Measurements from ENCODE around the gene PCDH9. TPM values are rescaled to one million over a fixed set of nuclear protein-coding genes. Genes with fewer than 3 reads are reported as not detected.
A peak's percentile ranks its signal among the peaks of the same experiment; 100 is the strongest.
"Not testable (repeated sequence)": the region's sequence is repeated elsewhere in the genome, so short reads cannot be mapped to it uniquely, and the experiment has no call there.

Gene PCDH9
- total RNA-seq, 1 experiment from 2014 or later, result 7.7 TPM

DNA sequence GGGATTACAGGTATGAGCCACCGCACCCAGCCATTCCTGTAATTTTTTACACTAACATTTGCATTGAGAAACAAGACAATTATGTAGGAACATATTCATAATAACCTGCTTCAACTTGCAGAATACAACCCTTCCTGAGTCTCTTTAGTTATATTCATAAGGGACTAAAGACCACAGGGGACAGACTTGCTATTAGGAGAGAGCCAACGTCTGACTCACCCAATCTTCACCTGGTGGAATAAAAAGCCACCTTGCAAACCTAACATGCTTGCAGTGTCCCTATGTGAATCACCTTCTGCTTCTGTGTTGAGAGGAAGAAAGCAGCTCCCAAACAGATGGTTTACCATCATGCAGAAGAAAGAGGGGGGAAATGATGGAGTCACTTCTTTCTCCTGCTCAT lies 456.1 kb downstream of the PCDH9 start:
- DNase-seq (ENCODE audit: low spot score), result no peak

DNA sequence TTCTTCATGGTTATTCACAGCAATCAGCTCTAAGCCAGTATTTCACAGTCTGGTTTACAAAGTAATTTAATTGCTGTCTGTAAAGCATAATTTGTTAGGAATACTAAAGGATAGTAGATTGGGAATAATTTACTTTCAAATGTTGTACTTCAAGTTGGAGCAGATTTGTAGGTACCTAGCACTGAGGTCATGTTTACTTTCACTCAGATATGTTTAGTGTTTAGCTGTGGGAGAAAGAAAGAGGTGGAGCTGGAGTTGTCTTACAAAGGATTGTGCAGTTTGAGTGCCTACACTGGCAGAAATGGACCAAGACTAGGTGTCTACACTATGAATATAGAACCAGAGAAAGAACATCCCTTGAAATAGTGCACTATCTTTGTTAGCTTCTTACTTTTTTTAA lies 464.6 kb downstream of the PCDH9 start:
- no peak for DNase-seq (ENCODE audit: low spot score)

DNA sequence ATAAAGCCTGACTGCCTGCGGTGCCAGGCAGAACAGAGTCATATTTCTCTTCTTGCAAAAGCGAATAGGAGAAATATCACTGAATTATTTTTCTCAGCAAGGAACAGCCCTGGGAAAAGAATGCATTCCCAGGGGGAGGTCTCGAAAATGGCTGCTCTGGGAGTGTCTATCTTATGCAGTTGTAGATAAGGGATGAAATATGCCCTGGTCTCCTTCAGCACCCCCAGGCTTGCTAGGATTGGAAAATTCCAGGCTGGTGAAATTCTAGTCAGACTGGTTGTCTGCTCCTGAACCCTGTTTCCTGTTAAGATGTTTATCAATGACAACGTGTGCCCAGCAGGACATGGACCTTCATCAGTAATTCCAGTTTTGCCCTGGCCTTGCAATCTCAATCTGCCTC lies 469.5 kb downstream of the PCDH9 start:
- DNase-seq (ENCODE audit: low spot score), result not testable (repeated sequence)

- DNase-seq (ENCODE audit: low spot score), result no peak
Measured at GRCh38 chr13:66759919-66760318, 470.2 kb downstream of the PCDH9 start.

GRCh38 chr13:66751691-66752090 lies 478.4 kb downstream of the PCDH9 start:
- no peak for DNase-seq (ENCODE audit: low spot score)

DNA sequence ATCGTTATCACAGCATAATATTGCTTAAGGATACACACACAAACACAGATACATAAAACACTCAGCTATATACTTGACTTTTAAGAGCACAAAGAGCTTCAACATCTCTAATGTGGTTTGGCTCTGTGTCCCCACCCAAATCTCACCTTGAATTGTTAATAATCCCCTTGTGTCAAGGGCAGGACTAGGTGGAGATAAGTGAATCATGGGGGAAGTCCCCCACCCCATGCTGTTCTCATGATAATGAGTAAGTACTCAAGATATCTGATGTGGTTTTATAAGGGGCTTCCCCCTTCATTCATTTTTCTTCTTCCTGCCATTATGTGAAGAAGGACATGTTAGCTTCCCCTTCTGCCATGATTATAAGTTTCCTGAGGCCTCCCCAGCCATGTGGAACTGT lies 481.4 kb downstream of the PCDH9 start:
- DNase-seq (ENCODE audit: low spot score), result no peak

DNA sequence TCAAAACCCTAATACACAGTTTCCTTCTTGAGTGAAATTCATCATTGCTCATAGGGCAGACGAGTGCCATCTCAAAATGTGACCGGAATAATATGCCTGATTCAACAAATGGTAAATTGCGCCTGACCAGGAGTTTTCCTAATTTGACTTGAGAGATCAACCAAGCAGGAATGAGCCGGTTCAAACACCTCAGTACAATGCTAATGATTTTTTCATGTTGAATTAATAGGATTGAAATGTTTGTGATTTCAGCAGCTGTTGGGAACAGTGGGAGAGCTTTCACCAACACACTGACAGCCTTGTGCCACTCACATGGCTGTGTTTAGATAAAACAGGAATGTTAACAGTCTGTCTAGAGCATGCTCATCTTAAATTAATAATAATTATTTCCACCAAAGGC lies 484.8 kb downstream of the PCDH9 start:
- DNase-seq (ENCODE audit: low spot score), result no peak

DNA sequence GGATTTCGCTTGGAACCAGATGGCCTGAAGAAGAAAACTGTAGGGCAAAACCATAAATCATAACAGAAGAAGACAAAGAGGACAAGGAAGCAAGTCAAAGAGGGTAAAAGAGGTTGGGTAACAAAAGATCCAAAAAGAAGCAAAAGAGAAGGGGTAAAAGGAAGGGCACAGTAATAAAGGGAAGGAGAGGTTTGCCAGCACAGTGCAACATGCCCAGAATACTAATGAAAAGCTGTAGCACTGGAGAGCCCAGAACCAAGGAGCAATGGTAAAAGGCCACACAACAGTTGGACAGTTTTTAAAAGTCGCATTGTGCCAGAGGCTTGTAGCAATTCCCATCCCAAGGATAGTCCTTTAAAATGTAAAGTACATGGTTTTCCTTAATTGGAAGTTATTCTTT lies 506.6 kb downstream of the PCDH9 start:
- DNase-seq (ENCODE audit: low spot score), result no peak

DNA sequence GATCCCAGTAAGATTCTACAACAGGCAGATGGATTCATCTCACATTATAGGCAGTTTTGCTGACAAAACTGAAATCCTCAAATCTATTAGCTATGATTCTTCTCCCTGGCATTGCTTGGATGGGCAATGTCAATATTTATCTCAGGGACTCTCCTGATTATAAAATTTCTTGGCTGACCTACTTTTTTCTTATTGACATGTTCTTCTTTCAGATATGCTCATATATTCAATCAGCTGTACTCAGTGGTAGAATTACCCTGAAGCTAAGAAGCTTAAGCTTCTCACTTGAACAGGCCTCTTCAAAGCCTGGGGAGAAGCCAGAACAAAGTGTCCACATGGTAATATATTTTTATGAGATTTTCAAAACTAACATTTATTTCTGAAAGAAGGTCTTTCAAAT lies 513.6 kb downstream of the PCDH9 start:
- no peak for DNase-seq (ENCODE audit: low spot score)

DNA sequence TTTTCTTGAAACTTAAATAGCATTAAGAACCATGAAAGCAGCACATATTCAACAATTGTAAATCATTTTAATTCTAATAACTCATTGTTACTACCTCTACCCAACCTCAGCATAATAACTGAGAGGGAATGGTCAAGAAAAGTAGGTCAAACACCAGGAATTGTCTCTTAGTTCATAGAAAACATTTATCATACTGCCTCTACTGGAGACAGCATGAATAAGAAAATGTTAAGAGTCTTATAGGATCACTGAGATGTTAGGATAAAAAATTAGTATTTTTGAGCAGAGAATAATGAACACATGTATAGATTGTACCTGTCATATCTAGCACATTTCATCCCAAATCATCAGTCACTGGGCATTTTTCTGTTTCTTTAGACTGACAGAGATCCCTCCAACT lies 515.3 kb downstream of the PCDH9 start:
- no peak for DNase-seq (ENCODE audit: low spot score)

DNA sequence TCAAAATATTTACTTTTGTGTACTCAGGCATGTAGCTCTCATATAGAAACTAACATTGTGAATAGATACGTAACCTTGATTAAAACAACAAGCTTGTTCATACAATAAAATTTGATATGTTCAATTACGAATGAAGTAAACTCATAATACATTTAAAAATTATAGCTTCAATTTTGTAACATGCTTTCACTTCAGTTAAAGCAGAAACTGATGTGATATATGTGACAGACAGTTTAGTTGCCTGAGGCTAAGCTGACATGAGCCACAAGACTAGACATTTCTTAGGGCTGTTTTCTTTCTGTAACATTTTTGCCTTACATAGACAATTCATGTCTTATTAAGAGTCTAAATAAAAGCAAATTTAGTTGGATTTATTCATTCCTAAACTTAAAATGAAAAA lies 526.0 kb downstream of the PCDH9 start:
- no peak for DNase-seq (ENCODE audit: low spot score)

DNA sequence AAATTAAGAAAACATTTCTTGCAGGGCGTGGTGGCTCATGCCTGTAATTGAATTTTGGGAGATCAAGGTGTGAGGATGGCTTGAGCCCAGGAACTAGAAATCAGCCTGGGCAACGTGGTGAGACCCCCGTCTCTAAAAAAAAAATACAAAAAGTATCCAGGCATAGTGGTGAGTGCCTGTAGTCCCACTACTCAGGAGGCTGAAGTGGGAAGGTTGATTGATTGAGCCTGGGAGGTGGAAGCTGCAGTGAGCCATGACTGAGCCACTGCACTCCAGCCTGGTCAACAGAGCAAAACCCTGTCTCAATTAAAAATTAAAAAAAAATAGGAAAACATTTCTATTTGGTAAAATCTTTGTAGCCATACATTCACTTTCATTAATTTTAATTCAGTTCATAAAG lies 526.5 kb downstream of the PCDH9 start:
- no peak for DNase-seq (ENCODE audit: low spot score)

DNA sequence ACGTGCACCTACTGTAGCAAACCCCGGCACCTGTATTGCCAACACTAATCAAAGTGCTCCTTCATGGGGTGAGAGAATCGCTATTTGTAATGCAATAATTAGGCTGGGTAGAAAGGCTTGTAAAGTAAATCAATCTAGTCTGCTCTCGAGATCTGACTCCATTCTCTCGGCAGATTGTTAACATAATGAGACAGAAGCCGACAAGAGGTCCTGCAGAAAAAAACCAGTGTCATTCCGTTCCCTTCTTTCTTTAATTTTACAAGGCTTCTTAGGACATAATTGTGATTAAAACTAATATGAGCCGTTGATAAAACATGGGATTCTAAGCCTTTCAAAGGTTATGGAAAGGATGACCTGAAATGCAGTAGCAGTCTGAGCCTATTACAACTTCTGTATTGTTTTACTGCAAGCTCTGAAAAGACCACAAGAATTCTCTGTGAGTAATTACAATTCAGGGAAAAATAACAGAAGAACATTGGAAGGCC lies 530.0 kb downstream of the PCDH9 start:
- DNase-seq (ENCODE audit: low spot score), result no peak

DNA sequence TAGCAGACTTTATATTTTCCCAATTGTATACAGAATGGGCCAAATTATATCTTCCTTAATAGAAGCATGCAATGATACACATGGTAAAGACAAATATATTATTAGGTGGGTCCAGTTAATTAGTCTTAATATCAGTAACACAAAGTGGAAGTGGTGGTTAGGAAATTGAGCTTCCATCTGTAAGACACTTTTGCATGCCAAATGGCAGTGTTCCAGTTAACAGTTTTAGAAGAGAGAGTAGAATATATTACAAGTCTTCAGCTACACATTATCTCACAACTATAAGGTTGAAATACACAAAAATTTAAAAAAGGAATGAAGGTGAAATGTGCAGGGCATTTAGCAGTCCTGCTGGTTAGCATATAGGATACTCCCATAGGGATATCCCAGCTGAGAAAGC lies 536.5 kb downstream of the PCDH9 start:
- DNase-seq (ENCODE audit: low spot score), result no peak

DNA sequence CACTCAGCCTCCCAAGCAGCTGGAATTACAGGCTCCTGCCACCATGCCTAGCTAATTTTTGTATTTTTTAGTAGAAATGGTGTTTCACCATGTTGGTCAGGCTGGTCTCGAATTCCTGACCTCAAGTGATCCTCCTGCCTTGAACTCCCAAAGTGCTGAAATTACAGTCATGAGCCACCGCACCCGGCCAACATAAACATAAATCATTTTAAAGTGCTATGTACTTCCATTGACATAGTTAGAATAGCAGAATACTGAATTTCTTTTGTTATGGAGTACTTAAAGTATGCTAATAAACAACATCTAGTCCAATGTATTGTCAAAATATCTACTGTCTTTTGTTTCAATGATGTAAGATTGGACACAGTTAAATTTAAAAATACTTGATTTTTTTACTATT lies 539.0 kb downstream of the PCDH9 start:
- no peak for DNase-seq (ENCODE audit: low spot score)

DNA sequence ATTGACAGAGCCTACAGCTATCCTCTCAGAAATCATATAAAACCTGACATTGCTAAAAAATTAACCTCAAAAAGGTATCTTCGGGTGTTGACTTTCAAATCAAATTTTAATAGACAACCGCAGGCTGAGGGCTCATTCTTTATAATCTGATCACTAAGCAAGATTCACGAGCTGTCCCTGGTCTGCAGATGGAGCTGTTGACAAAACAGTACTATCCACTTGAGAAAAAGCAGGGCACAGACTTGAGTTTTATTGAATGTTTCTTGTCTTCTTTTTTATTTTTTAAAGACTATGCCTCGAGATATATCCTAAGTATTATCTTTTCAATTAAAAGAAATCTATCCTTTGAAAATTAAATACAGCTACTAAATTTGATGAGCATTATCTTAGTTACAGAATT lies 540.5 kb downstream of the PCDH9 start:
- peak; percentile 34 for DNase-seq (ENCODE audit: low spot score)

- peak; percentile 2 for DNase-seq (ENCODE audit: low spot score)
Measured at GRCh38 chr13:66689037-66689619, 541.0 kb downstream of the PCDH9 start.

- DNase-seq (ENCODE audit: low spot score), result no peak
Measured at GRCh38 chr13:66681403-66681802, 548.7 kb downstream of the PCDH9 start.

GRCh38 chr13:66680031-66680430 lies 550.1 kb downstream of the PCDH9 start:
- DNase-seq (ENCODE audit: low spot score), result no peak

GRCh38 chr13:66675620-66676019 lies 554.5 kb downstream of the PCDH9 start:
- DNase-seq (ENCODE audit: low spot score), result no peak

GRCh38 chr13:66673401-66673800 lies 556.7 kb downstream of the PCDH9 start:
- no peak for DNase-seq (ENCODE audit: low spot score)

- peak; percentile 82 for DNase-seq (ENCODE audit: low spot score)
Measured at GRCh38 chr13:66665991-66666390, 564.1 kb downstream of the PCDH9 start.

- DNase-seq (ENCODE audit: low spot score), result no peak
Measured at GRCh38 chr13:66663711-66664110, 566.4 kb downstream of the PCDH9 start.

GRCh38 chr13:66663206-66663605 lies 566.9 kb downstream of the PCDH9 start:
- DNase-seq (ENCODE audit: low spot score), result no peak
